NCI-H2029 (cell line): Measurements from ENCODE around the gene FAM72C.
"Not testable (repeated sequence)": the region's sequence is repeated elsewhere in the genome, so short reads cannot be mapped to it uniquely, and the experiment has no call there.

Source experiments
- DNase-seq: peaks from one replicate; lab custom pipeline; 2025; lab: John Stamatoyannopoulos, UW

Gene FAM72C

GRCh38 chr1:143971924-143972700, at the start of gene FAM72C:
TSS of gene FAM72C (minus strand) at chr1:143971986. CDS start at chr1:143971141, 845 bp downstream.
- not testable (repeated sequence) for DNase-seq

- DNase-seq = not testable (repeated sequence)
Observed at GRCh38 chr1:144020001-144020738, 48.4 kb upstream of the FAM72C start.

GRCh38 chr1:144019101-144019500, 47.3 kb upstream of the FAM72C start:
- not testable (repeated sequence) for DNase-seq

- not testable (repeated sequence) for DNase-seq
Observed at GRCh38 chr1:144015180-144015966, 43.6 kb upstream of the FAM72C start.

- not testable (repeated sequence) for DNase-seq
Observed at GRCh38 chr1:144014528-144014927, 42.7 kb upstream of the FAM72C start.

- DNase-seq = not testable (repeated sequence)
Observed at GRCh38 chr1:144014121-144014520, 42.3 kb upstream of the FAM72C start.

GRCh38 chr1:144012168-144012733, 40.5 kb upstream of the FAM72C start:
- not testable (repeated sequence) for DNase-seq

GRCh38 chr1:144009410-144009809, 37.6 kb upstream of the FAM72C start:
- DNase-seq = not testable (repeated sequence)

- not testable (repeated sequence) for DNase-seq
Observed at GRCh38 chr1:144004259-144004658, 32.5 kb upstream of the FAM72C start.

- DNase-seq = not testable (repeated sequence)
Observed at GRCh38 chr1:144003306-144004029, 31.7 kb upstream of the FAM72C start.

- DNase-seq = not testable (repeated sequence)
Observed at GRCh38 chr1:144002141-144002881, 30.5 kb upstream of the FAM72C start.

GRCh38 chr1:144001077-144001476, 29.3 kb upstream of the FAM72C start:
- not testable (repeated sequence) for DNase-seq

- not testable (repeated sequence) for DNase-seq
Observed at GRCh38 chr1:143996020-143996419, 24.2 kb upstream of the FAM72C start.

- not testable (repeated sequence) for DNase-seq
Observed at GRCh38 chr1:143993301-143993907, 21.6 kb upstream of the FAM72C start.

GRCh38 chr1:143990699-143991098, 18.9 kb upstream of the FAM72C start:
- not testable (repeated sequence) for DNase-seq

- DNase-seq = not testable (repeated sequence)
Observed at GRCh38 chr1:143989719-143990118, 17.9 kb upstream of the FAM72C start.

GRCh38 chr1:143989427-143989712, 17.6 kb upstream of the FAM72C start:
- not testable (repeated sequence) for DNase-seq

GRCh38 chr1:143988602-143989426, 17.0 kb upstream of the FAM72C start:
- DNase-seq = not testable (repeated sequence)

GRCh38 chr1:143987868-143988267, 16.1 kb upstream of the FAM72C start:
- DNase-seq = not testable (repeated sequence)
